GM18507 (cell line): Measurements from ENCODE around the gene MARCHF6.
"Not testable (repeated sequence)": the region's sequence is repeated elsewhere in the genome, so short reads cannot be mapped to it uniquely, and the experiment has no call there.

Source experiments
- DNase-seq: peaks from one replicate; pipeline ENCODE4 v3.0.0; 2011; ENCODE audit warnings: low read depth; ENCODE audit not compliant: insufficient read length; ENCODE audit errors: extremely low spot score
- FAIRE-seq: peaks from 2 replicates; lab custom pipeline; 2011; peaks lifted over from hg19 to GRCh38; lab: Jason Lieb, UNC

Gene MARCHF6

GRCh38 chr5:10353241-10354047 lies at the start of gene MARCHF6:
TSS of gene MARCHF6 (plus strand) at chr5:10353695. CDS start at chr5:10353899, 204 bp downstream.
- FAIRE-seq (peak; percentile 94), DNase-seq (peak; percentile 84)

GRCh38 chr5:10303699-10304170 lies 49.8 kb upstream of the MARCHF6 start:
- FAIRE-seq (no peak), DNase-seq (no peak)

GRCh38 chr5:10304932-10305331 lies 48.6 kb upstream of the MARCHF6 start:
- no peak for DNase-seq
- FAIRE-seq = no peak

- FAIRE-seq = no peak
- DNase-seq = no peak
Measured at GRCh38 chr5:10306114-10306513, 47.4 kb upstream of the MARCHF6 start.

DNA sequence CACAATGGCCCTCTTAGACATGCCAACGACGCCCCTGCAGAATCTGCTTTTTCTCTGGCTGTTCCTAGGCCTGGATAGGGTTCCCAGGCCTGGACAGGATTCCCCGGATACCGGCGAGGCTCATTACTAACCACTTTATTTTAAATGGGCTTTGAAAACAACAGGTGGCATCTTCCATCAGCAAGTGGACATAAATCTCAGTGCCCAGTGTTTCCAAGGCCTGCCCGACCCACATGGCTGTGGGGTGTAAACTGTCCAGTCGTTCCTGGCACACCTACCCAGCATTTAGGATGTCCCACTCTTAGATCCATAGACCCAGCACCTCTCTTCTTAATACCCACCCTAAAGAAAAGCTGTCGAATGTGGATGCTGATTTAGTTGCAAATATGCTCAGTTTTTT lies 46.7 kb upstream of the MARCHF6 start:
- FAIRE-seq (no peak), DNase-seq (no peak)

GRCh38 chr5:10307206-10308148 lies 46.0 kb upstream of the MARCHF6 start, which contains the start of gene CMBL:
TSS of gene CMBL (minus strand) at chr5:10307902. CDS start at chr5:10290762, 17,140 bp downstream.
- FAIRE-seq = no peak
- peak; percentile 50 for DNase-seq

GRCh38 chr5:10308844-10309243 lies 44.7 kb upstream of the MARCHF6 start:
- DNase-seq (no peak), FAIRE-seq (no peak)

- no peak for FAIRE-seq
- DNase-seq = no peak
Measured at GRCh38 chr5:10310066-10310779, 43.3 kb upstream of the MARCHF6 start.

- FAIRE-seq, DNase-seq: not testable (repeated sequence)
Measured at GRCh38 chr5:10310835-10311570, 42.5 kb upstream of the MARCHF6 start.

DNA sequence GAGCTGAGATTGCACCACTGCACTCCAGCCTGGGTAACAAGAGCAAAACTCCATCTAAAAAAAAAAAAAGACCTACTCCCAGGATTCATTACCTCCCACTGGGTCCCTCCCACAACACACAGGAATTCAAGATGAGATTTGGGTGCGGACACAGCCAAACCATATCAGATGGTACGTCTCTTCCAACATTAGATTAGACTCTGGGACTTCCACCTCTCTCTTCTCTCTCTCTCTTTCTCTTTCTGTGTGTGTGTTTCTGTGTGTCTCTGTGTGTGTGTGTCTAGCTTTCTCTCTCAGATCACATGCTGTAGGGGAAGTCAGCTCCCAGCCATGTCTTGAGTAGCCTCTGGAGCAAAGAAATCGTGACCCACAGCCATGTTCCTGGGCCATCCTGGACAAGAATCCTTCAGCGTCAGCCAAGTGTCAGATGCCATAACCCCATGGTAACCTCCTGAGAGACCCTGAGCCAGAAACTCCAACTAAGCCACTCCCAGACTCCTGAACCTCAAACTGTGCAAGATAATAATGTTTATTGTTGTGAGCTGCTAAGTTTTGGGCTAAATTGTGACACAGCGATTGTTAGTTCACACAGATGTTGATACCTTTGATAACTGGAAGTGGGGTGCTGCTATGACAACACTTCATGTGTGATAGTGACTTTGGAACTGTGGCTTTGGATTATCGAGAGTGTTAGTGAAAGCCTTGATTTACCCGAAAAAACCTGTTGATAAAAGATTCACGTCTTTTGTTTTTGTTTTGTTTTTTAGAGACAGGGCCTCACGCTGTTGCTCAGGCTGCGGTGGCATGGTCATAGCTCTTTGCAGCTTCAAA lies 41.7 kb upstream of the MARCHF6 start:
- FAIRE-seq (no peak), DNase-seq (no peak)

- FAIRE-seq = no peak
- DNase-seq = no peak
Measured at GRCh38 chr5:10315201-10315600, 38.3 kb upstream of the MARCHF6 start.

DNA sequence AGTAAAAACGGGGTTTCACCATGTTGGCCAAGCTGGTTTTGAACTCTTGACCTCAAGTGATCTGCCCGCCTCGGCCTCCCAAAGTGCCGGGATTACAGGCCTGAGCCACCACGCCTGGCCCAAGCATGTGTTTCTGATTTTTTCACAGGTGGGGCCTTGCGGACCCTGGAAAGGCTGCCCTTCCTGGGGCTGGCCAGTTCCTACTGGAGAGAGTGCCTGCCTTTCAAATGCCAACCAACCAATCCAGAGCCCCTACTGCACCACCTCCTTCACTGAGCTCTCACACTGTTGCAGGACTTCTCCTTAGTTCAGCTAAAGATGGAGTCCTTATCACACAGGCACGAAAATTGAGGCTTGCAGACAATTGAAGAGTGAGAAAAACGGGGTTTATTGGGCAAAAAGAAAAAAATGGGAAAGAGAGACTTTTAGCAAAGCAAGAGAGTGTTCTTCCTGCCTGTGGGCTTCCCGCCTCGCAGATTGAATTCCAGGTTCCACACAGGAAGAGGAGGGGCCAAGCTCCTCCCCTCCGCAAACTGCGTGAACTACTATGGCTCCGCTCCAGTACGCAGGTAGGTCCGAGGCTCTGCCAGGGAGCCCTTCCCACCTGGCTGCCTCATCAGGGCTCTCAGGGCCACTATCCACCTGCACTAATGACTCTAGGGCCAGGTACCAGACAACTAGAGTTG lies 37.5 kb upstream of the MARCHF6 start:
- FAIRE-seq = no peak

GRCh38 chr5:10317825-10318682 lies 35.4 kb upstream of the MARCHF6 start:
- peak; percentile 18 for DNase-seq
- no peak for FAIRE-seq

More for the DNA sequence above, 37.5 kb upstream of the MARCHF6 start:
- no peak for DNase-seq

GRCh38 chr5:10319202-10319851 lies 34.2 kb upstream of the MARCHF6 start:
- DNase-seq = no peak

DNA sequence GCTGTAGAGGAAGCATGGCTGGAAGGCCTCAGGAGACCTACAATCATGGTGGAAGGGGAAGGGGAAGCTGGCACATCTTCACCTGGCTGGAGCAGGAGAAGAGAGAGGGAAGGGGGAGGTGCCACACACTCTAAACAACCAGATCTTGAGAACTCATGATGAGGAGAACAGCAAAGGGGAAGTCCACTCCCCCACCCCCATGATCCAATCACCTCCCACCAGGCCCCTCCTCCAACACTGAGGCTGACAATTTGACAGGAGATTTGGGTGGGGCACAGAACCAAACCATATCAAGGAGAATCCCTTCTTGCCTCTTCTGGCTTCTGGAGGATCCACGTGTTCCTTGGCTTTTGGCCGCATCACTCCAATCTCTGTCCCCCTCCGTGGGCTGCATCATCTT lies 32.7 kb upstream of the MARCHF6 start:
- FAIRE-seq = no peak
- DNase-seq = no peak

More at GRCh38 chr5:10319202-10319851, 34.2 kb upstream of the MARCHF6 start:
- no peak for FAIRE-seq

- FAIRE-seq = no peak
- no peak for DNase-seq
Measured at GRCh38 chr5:10321882-10322281, 31.6 kb upstream of the MARCHF6 start.
